Body of pancreas (tissue), 4 donors: Measurements from ENCODE around the gene KIF6.

Experiments
- POLR2A ChIP-seq, 3 donors: fragments of 450-650 bp; IDR thresholded peaks; one replicate each; pipeline ENCODE4 v1.6.1; 2016; ENCODE audit warnings: antibody characterized with exemption in 3 of 3, mild to moderate bottlenecking in 2 of 3
- TF ChIP-seq, protein P1 (sequence below), 7 experiments: fragments of 450-650 bp in 4 of 7; fragments of 200-600 bp in 3 of 7; sonication (generic) in 3 of 7; IDR thresholded peaks; one replicate each; pipeline ENCODE4 v1.5.1; 2016 to 2019; ENCODE audit warnings: antibody characterized with exemption in 7 of 7

DNA sequence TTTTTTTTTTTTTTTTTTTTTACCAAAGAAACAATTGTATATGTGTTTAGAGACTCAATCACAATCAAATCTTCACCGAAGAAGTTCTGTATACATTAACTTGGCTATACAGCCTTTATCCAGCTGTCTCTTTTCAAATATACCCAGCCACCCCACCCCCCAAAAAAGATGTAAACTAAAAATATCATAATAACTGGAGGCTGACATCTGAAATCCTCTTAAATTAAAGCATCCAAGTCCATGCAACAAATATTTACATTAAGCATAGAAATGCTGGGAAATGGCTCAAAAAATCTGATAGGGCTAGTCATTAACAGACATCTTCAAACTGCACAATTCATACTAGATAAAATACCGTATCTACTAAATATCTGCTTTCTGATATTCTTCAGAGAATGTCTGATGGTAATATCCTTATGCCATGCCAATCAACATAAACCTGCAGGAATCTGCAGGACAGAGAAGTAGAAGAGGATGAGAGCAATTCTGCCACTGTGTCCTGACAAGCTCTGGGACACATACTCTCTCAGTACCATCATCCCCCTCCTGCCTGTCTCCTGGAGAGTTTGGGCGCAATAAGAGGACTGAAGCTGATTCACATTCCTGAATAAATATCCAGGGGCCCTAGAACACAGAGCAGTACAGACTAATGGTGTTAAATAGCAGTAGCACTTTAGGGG, 152.4 kb downstream of the KIF6 start:
- TF ChIP-seq, protein P1, sequence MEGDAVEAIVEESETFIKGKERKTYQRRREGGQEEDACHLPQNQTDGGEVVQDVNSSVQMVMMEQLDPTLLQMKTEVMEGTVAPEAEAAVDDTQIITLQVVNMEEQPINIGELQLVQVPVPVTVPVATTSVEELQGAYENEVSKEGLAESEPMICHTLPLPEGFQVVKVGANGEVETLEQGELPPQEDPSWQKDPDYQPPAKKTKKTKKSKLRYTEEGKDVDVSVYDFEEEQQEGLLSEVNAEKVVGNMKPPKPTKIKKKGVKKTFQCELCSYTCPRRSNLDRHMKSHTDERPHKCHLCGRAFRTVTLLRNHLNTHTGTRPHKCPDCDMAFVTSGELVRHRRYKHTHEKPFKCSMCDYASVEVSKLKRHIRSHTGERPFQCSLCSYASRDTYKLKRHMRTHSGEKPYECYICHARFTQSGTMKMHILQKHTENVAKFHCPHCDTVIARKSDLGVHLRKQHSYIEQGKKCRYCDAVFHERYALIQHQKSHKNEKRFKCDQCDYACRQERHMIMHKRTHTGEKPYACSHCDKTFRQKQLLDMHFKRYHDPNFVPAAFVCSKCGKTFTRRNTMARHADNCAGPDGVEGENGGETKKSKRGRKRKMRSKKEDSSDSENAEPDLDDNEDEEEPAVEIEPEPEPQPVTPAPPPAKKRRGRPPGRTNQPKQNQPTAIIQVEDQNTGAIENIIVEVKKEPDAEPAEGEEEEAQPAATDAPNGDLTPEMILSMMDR (IDR thresholded peaks at IDR 0.05), result no peak
- TF ChIP-seq POLR2A (IDR thresholded peaks at IDR 0.05), result no peak
